COLO829 (cell line): ENCODE results near the gene UGT2A3.

ENCODE experiments used
- DNase-seq: peaks from one replicate; pipeline ENCODE4 v3.0.0; 2012; ENCODE audit warnings: low spot score

UGT2A3 gene

GRCh38 chr4:68912807-68913206 lies 38.8 kb downstream of the UGT2A3 start:
- DNase-seq, result no peak

GRCh38 chr4:68909385-68909784 lies 42.2 kb downstream of the UGT2A3 start:
- no peak for DNase-seq

- DNase-seq, result no peak
Measured at GRCh38 chr4:68907788-68908700, 43.6 kb downstream of the UGT2A3 start.

GRCh38 chr4:68907245-68907644 lies 44.4 kb downstream of the UGT2A3 start:
- no peak for DNase-seq

GRCh38 chr4:68906780-68907137 lies 44.8 kb downstream of the UGT2A3 start:
- no peak for DNase-seq

GRCh38 chr4:68905939-68906779 lies 45.4 kb downstream of the UGT2A3 start:
- no peak for DNase-seq

- no peak for DNase-seq
Measured at GRCh38 chr4:68905598-68905938, 46.0 kb downstream of the UGT2A3 start.

- no peak for DNase-seq
Measured at GRCh38 chr4:68904786-68905185, 46.8 kb downstream of the UGT2A3 start.

- DNase-seq, result no peak
Measured at GRCh38 chr4:68896749-68897148, 54.9 kb downstream of the UGT2A3 start.

- no peak for DNase-seq
Measured at GRCh38 chr4:68895561-68896198, 55.9 kb downstream of the UGT2A3 start.

- DNase-seq, result no peak
Measured at GRCh38 chr4:68892861-68893260, 58.7 kb downstream of the UGT2A3 start.

- no peak for DNase-seq
Measured at GRCh38 chr4:68891678-68892077, 59.9 kb downstream of the UGT2A3 start.

GRCh38 chr4:68885545-68885944 lies 66.1 kb downstream of the UGT2A3 start:
- DNase-seq, result no peak

- no peak for DNase-seq
Measured at GRCh38 chr4:68883870-68884269, 67.7 kb downstream of the UGT2A3 start.
